ENCODE results near the gene TSPAN19.

The TSPAN19 gene

DNA sequence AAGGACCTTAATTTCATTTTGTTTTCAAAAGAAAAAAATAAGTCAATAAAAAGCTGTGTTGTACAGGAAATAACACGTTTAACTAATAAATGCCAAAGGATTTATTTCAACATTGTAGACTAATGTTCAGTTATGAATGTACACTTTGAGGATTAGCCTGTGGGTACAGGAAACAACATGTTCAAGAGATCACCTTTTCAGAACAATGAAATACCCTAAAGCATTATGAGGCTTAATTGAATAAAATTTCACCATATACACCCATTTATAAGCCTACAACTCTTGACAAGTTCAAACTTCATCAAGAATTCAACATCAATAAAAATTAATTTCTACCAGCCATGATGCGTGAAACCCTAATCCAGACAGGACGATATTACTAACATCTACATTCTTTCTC lies 66.9 kb downstream of the TSPAN19 start:
- H3K4me3 ChIP-seq (ENCODE audit: low read length), result no peak overlapping the region
- no peak for TF ChIP-seq CTCF (conservative IDR thresholded peaks at IDR 0.05; ENCODE audit: low read length)
- no peak for DNase-seq (ENCODE audit: low read depth)

Measured in AG10803 (cell line).